ENCODE results near the gene GARIN6.
"Not testable (repeated sequence)": the region's sequence is repeated elsewhere in the genome, so short reads cannot be mapped to it uniquely, and the experiment has no call there.

GARIN6 gene

DNA sequence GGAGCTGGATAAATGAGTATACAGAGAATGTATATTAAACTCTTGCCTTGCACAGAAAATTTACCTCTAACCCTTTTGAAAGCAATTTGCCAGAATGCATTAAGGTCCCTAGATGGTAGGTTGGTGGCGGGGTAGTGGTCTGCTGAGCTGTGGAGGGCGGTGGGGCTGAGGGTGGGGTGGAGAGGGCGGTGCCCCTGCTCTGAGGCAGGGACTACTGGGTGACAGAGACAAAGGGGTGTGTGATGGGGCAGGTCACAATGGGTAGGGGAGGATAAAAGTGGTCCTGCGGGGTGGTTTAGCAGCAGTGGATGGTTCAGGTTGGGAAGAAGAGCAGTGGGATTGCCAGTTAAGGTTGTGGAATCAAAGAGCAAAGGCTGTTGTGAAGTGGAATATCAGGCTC, at the start of gene GARIN6:
GARIN6 (plus strand) TSS at position 301 of the 400 bp plus-strand sequence. CDS start 422 bp downstream, outside the sequence.
- no peak for DNase-seq (ENCODE audit: low read depth in 1 of 2, low spot score in 1 of 2)

DNA sequence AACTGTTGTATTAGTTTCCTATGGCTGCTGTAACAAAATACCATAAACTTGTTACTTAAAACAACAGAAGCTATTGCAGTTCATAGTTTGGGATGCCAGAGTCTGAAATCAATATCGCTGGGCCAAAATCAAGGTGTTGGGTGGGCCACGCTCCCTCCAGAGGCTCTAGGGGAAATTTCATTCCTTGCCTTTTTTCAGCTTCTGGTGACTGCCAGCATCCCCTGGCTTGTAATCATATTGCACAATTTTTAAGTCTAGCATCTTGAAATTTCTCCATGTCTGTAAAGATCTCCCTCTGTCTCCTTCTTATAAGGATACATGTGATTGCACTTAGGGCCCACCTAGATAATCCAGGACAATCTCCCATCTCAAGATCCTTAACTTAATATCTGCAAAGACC, 48.8 kb upstream of the GARIN6 start:
- DNase-seq (ENCODE audit: low read depth in 1 of 2, low spot score in 1 of 2), result no peak

DNA sequence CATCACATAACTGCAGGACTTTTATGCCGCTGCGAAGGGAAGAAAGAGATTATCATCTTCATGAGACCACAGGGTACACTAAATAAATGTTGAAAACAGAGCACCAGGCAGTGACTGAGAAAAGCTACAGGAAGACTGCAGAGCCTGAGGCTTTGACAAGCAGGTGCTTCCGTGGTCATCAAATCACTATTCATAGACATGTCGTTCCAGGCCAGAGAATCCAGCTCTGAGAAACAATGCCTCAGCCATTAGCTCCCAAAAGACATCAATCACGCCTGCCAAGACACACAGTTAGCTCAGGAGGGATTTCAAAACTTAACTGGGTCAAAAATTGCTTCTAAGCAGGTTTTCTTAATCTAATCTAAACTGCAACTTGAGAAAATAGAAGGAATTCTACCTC, 47.2 kb upstream of the GARIN6 start:
- no peak for DNase-seq (ENCODE audit: low read depth in 1 of 2, low spot score in 1 of 2)

DNA sequence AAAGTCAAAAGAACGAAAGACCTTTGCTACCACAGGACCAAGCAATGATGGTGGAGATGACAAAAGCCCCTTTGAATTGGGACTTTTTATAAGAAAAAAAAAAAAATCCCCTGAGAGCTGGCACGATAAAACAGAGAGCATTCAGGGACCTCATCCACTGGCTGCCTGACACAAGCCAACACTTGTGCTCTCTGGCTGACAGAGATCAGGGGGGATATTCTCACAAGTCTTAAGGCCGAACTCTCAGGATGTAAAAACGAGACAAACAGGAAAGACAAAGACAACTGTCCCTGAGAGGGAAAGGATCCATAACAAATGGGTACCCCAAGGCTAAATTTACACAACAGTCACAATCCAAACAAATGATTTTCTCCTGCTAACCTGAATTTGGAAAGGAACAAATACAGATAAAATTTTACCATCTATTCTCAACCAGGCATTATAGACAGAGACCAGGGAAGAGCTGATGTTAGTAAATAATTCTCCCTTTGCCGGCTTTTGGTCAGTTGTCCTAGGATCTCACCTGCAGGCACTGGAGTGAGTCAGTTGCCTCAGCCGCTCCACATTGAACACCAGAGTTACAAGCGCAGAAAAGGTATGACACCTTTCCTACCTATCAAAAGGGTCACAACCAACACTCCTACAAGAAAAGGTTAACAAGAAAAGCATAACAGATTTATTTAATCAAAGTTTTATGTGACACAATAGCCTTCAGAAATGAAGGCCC, 37.9 kb upstream of the GARIN6 start:
- DNase-seq (ENCODE audit: low read depth in 1 of 2, low spot score in 1 of 2), result no peak

DNA sequence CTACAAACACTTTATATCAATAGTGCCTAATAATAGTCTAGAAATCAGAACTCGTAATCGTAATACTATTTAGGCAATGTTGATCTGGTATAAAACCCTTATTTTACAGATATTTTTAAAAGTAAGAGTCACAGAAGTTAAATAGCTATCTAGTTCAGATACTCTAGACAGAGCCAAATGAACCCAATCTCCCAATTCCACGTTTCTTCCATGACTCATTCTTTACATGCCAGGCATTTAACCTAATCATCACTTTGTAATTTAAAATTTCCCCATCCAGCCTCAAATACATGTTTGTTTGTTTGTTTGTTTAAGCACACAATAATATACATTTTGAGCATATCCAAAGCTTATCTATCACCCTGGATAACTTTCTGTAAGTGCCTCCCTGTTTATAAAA, 36.4 kb upstream of the GARIN6 start:
- no peak for DNase-seq (ENCODE audit: low read depth in 1 of 2, low spot score in 1 of 2)

DNA sequence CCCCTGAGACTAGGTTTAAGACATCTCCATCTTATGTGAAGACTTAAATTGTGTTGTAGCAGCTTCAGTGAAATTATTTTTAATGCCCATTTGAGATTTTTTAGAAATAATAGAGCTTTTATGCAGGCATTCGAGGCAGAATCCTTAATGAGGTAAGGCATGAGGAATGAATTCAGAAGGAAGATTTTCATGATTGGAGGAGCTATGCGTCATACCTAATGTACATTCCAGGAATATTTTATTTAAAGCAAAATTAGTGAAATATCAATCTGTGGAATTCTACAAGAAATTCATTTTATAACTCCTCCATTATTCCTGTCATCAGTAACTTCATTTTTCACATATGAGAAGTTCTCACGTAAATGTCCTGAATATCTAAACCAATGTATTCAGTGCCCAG, 36.0 kb upstream of the GARIN6 start:
- no peak for DNase-seq (ENCODE audit: low read depth in 1 of 2, low spot score in 1 of 2)

DNA sequence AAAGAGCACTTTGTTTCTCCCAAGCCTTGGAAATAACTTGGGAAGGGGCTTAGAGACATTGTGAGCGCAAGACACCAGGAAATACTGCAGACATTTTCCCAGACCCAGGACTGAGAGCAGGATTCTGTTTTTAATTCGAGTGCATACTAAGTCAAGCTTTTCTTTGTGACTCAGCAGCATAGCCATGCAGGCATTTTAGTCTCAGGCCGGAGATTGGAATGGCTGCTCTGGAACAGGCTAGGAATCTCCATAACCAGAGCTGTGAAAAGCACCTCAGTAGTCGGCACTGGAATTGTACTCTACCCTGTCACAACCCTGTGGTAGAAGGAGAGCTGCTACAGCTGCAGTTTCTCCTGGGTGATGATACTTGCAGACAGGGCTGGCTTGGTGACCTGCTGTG, 28.9 kb upstream of the GARIN6 start:
- DNase-seq (ENCODE audit: low read depth in 1 of 2, low spot score in 1 of 2), result no peak

DNA sequence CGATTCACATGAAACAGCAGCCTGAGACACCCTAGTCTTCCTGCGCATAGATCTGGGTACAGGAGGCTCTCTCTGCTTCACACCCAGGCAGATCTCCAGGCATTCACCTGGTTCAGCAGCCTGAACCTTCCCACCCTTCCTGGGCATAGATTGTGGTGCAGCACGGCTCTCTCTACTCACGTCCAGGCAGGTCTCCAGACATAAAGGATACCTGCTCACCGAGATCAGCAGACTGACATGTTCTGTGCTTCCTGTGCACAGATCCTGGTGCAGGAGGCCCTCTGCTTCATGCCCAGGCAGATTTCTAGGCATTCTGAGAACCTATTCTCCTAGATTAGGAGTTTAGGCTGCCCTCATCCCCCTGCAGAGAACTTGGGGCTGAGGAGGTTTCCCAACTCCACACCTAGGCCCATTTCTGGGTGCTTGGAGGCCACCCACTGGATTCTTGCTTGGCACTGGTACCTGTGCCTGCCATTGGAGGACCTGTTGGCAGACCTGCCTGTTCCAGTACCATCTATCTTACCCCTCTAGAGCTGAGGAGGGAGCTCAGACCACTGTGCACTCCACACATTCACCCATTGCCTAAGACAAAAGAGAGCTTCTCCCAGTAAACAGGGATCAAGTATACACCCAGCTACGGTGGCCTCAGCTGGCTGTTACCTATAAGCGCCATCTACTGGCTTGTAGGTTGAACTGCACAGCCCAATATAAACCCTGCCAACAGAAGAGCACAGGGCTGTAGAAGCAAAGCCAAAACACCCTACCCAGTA, 28.0 kb upstream of the GARIN6 start:
- no peak for DNase-seq (ENCODE audit: low read depth in 1 of 2, low spot score in 1 of 2)

DNA sequence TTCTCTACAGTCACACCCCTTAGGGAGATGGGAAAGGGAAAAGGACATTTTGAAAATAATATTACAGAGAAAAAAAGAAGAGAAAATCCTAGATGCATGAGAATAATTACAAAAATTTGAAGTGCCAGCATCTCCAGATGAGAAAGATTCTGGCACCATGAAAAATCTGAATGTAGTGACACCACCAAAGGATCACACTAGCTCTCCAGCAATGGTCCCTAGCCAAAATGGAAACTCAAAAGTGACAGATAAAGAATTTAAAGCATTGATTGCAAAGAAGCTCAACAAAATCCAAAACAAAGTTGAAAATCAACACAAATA, 27.4 kb upstream of the GARIN6 start:
- no peak for DNase-seq (ENCODE audit: low read depth in 1 of 2, low spot score in 1 of 2)

DNA sequence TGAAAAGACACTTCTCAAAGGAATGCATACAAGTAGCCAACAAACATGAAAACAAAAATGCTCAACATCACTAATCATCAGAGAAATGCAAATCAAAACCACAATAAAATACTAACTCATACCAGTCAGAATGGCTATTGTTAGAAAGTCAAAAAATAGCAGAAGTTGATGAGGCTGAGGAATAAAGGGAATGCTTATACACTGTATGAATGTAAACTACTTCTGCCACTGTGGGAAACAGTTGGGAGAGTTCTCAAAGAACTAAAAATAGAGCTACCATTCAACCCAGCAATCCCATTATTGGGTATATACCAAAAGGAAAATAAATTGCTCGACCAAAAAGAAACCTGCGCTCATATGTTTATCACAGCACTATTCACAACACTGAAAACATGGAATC, 23.0 kb upstream of the GARIN6 start:
- not testable (repeated sequence) for DNase-seq (ENCODE audit: low read depth in 1 of 2, low spot score in 1 of 2)

DNA sequence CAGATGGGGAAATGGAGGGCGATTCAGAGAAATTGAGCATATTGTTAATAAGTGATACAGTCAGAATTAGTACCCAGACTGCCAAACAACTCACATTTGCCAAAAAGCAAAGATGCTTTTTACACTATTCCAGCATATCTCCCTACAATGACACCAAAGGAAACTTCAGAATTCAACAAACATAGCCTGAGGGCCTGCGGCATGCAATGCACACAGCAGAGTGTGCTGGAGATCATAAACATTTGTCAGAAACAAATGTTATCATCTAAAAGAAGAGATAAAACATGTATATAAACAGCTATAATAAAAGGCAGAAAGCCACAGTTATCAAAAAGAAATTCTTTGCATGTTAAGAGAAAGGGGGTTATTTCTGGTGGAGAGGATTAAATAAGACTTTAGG, 20.1 kb upstream of the GARIN6 start:
- DNase-seq (ENCODE audit: low read depth in 1 of 2, low spot score in 1 of 2), result no peak

DNA sequence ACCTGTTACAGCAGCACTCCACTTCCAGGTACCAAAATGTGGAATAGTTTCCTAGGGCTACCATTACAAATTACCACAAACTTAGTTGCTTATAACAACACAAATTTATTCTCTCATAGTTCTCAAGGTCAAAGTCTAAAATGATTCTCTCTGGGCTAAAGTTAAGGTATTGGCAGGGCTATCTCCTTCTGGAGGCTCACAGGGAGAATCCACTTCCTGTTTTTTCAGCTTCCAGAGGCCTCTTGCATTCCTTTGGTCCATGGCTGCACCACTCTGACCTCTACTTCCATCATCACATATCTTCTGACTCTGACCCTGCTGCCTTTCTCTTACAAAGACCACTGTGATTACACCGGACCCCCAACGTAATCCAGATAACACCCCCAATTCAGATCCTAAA, 2.9 kb upstream of the GARIN6 start:
- DNase-seq (ENCODE audit: low read depth in 1 of 2, low spot score in 1 of 2), result no peak

DNA sequence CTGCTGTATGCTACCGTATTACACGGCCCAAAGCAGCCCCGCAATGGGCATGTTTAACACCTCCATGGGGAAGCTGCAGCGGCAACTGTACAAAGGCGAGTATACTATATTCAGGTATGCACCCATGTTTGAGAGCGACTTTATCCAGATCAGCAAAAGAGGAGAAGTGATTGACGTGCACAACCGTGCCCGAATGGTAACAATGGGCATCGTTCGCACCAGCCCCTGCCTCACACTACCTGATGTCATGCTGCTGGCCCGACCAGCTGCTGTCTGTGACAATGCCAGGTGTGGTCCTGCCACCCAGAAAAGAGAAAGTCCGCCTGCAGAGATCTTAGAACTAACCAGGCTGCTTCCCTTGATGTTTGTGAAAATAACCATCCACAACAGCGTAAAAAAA, 630 bp downstream of the GARIN6 start:
- DNase-seq (ENCODE audit: low read depth in 1 of 2, low spot score in 1 of 2), result no peak

DNA sequence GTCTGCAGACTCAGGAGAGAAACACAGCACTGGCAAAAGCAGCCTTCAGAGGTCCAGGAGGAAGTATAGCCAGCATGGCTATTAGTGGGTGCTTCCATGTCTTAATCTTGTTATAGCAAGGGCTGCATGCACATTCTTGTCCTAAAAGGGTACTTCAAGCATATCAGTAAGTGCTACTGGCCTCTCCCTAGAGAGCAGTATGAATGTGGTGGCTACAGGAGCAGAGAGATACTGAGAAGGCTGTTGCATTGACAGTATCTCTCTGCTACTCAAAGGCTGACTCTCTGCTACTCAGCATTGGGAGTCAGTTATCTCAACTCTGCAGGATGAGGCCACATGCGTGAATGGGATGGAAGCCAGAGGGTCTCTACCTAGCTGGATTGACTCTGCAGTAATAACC, 2.0 kb downstream of the GARIN6 start:
- no peak for DNase-seq (ENCODE audit: low read depth in 1 of 2, low spot score in 1 of 2)

DNA sequence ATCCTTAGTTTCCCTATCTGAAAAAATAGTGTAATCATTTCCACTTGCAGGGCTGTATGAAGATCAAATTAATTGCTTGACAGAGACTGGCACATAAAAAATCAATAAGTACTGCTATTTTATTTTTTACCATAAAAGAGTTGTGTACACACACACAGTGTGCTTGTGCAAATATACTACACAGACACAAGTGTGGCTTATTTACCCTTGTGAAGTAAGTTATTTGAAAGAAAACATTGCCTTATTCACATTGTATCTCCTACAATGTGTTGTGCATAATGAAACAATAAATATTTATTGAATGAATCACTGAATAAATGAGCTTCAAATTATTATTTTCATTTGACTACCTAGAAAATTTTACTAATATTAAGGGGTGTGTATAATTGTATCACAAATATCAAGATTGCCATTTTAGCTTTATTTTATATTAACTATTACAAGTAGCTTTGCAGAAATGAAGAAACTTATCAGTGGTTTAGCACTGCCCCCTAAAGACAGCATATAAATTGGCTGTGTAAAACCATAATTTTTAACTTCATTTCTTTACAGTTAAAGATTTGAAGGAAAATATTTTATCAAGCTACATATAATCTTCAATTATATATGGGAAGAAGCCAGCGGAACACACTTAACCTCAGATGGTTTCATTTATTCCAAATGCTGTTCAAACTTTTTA, 11.3 kb downstream of the GARIN6 start:
- DNase-seq (ENCODE audit: low read depth in 1 of 2, low spot score in 1 of 2), result no peak

DNA sequence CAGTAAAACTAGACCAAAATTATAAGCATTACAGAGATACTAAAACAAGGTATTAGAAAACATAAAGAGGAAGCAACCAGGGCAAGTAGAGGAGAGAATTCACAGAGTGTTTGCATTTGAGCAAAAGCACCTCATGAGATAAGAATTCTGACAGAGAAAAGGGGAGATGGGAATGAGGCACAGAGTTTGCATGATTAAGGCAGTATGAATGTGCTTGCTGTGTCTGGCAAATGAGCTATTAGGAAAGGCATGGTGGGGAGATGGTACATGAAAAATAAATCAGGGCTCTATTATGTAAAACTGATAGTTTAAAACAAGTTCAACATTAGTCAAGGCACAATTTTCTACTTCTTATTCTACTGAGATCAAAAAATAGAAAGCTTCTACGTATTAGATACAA, 23.1 kb downstream of the GARIN6 start:
- DNase-seq (ENCODE audit: low read depth in 1 of 2, low spot score in 1 of 2), result no peak

DNA sequence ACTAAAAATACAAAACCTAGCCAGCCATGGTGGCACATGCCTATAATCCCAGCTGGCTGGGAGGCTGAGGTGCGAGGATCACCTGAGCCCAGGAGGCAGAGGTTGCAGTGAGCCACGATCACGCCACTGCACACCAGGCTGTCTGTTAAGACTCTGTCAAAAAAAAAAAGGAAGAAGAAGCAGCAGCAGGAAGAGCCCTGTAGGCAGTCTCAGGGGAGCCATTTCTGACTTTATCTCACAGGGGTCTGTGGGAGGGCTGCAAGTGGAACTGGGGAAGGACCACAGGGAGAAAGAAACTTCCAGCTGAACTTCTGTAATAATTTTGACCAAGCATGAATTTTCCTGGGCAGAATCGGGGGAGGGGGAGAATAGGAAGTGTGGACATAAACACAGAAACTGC, 32.7 kb downstream of the GARIN6 start:
- DNase-seq (ENCODE audit: low read depth in 1 of 2, low spot score in 1 of 2), result no peak

DNA sequence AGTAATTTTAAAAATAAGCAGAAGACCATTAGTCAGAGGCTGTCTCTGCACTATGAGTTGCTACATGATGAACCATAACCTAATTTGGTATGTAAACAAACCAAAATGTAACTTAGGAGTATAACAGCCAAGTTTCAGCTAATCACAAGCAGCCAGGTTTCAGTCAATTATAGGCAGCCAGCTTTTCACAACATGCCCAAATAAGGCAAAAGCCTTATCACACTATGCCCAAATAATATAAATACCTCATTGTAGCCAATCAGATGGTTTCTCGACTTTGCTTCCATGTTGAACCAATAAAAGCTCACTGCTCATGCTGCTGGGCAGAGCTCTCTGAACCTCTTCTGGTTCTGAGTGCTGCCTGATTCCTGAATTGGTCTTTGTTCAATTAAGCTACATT, 38.6 kb downstream of the GARIN6 start:
- DNase-seq (ENCODE audit: low read depth in 1 of 2, low spot score in 1 of 2), result no peak

DNA sequence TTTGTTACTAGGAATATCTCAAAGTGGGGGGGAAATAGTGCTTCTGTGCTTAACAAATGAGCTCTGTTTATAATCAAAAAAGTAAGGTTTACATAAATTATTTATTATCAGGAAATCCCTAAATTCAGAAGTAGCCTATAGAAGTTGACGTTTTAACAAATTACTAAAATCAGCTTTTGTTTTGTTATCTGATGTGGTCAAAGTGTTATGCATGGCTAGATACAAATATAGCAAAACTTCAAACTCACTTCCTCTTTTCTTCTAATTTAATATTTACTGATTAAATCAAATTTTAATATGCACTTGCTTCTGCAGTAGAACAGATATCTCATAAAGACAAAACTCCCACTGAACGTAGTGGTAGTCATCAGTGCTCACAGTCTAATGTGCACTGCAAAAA, 47.5 kb downstream of the GARIN6 start:
- DNase-seq (ENCODE audit: low read depth in 1 of 2, low spot score in 1 of 2), result no peak

Data from activated T-helper 1 cell treated with anti-CD3 and anti-CD28 coated beads, Interleukin-2, amount 50 U/mL, for 16 hours (primary cell).